ENCODE data around the gene DNASE1L3. TPM values are rescaled to one million over a fixed set of nuclear protein-coding genes. Genes with fewer than 3 reads are reported as not detected.

Gene DNASE1L3, protein sequence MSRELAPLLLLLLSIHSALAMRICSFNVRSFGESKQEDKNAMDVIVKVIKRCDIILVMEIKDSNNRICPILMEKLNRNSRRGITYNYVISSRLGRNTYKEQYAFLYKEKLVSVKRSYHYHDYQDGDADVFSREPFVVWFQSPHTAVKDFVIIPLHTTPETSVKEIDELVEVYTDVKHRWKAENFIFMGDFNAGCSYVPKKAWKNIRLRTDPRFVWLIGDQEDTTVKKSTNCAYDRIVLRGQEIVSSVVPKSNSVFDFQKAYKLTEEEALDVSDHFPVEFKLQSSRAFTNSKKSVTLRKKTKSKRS
- 1 to 10 TPM in 5 of 9 donors, under 1 TPM in 4; 0.44 to 4.1 (median 1.1) TPM for total RNA-seq
- 1 to 10 TPM; 1.2 to 1.3 TPM for polyA plus RNA-seq
- long read RNA-seq, donor 1 = 0 reads
- long read RNA-seq, donor 2, partial matches to known transcripts = 0 of 3 reads
- long read RNA-seq, donor 2, other reads (novel, unspliced or antisense) = 0 of 3 reads
- long read RNA-seq, donor 3 = 0 reads

DNA sequence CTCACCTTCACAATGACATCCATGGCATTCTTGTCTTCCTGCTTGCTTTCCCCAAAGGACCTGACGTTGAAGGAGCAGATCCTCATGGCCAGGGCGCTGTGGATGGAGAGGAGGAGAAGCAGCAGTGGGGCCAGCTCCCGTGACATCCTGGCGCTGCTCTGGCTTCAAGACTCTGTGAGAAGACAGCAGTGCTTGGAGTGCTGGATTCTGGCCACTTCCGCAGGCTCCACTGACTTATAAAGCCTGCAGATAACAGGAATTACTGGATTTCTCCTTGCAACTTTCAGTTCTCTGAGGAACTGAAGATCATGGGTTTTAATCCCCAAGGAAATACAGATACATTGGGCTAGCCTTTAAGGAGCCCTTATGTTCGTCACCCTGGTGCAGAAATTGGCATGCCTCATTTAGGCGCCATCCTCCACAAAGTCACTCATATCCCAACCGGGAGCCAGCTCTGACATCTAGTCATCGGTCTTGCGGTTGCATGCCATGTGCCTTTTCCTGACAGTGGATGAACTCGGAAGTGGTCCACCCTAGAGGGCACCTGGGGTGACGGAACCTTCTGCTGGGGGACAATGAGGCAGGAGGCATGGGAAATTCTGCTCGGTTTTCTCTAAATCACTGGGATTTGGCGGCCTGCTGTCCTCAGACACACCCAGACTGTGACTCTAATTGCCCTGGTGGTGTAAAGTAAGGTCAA is at the start of gene DNASE1L3:
DNASE1L3 (minus strand) TSS at position 212 of the 700 bp plus-strand sequence; CDS start at position 146, 66 bp downstream.
- Histone ChIP-seq H3K4me1 (peaks cover 0 to 18% (median 0%) of the 10 kb centered on the region in 12 donors), H3K27ac (no peak within 1 kb of the TSS), H3K36me3 (no peaks in the 10 kb centered on the region), H3K4me3 (peak within 1 kb of the TSS in 1 of 12 donors; percentile 15), H3K9me3 (no peaks in the 10 kb centered on the region), H3K27me3 (no peaks in the 10 kb centered on the region)
- TF ChIP-seq, protein P1, sequence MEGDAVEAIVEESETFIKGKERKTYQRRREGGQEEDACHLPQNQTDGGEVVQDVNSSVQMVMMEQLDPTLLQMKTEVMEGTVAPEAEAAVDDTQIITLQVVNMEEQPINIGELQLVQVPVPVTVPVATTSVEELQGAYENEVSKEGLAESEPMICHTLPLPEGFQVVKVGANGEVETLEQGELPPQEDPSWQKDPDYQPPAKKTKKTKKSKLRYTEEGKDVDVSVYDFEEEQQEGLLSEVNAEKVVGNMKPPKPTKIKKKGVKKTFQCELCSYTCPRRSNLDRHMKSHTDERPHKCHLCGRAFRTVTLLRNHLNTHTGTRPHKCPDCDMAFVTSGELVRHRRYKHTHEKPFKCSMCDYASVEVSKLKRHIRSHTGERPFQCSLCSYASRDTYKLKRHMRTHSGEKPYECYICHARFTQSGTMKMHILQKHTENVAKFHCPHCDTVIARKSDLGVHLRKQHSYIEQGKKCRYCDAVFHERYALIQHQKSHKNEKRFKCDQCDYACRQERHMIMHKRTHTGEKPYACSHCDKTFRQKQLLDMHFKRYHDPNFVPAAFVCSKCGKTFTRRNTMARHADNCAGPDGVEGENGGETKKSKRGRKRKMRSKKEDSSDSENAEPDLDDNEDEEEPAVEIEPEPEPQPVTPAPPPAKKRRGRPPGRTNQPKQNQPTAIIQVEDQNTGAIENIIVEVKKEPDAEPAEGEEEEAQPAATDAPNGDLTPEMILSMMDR (IDR thresholded peaks at IDR 0.05) = no peak
- TF ChIP-seq POLR2A (IDR thresholded peaks at IDR 0.05) = no peak
- 65 to 77% (median 68%) methylated on average over 14 of the region's 14 CpGs for WGBS, 4 donors
- no peak for ATAC-seq
- no peak for DNase-seq
- intact Hi-C loops (cut with DNase I) = no loop called here

DNA sequence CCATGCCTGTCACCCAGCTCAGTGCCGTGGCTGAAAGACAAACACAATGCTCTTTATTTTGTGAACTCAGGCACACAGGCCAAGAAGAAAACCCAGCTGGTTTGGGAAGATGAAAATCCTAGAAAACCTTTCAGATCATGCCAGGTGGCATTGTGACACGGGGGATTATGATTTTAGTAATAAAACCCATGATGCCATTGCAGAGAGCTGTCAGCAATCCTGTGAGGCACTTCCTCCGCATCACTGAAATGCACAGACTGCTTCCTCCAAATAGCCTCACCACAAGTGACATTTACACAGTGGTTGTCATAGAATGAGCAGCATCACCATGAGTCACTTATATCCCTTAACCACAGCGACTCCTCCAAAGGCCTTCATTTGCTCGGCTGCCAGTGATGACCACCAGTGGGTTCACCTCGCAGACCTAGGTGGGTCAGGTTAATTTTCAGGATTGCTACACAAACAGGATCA is 49.5 kb upstream of the DNASE1L3 start:
- Histone ChIP-seq H3K4me1 (no peaks in the 10 kb centered on the region), H3K9me3 (no peaks in the 10 kb centered on the region), H3K36me3 (peaks cover 0 to 47% (median 29%) of the 10 kb centered on the region in 9 donors), H3K27ac (no peak overlapping the region), H3K4me3 (no peak overlapping the region), H3K27me3 (no peaks in the 10 kb centered on the region)
- 89 to 97% (median 92%) methylated on average over 6 of the region's 6 CpGs for WGBS, 4 donors
- TF ChIP-seq POLR2A (IDR thresholded peaks at IDR 0.05) = no peak
- TF ChIP-seq, protein P1 (IDR thresholded peaks at IDR 0.05) = no peak
- intact Hi-C loops (cut with DNase I) = no loop called here
- ATAC-seq = no peak
- DNase-seq = no peak

DNA sequence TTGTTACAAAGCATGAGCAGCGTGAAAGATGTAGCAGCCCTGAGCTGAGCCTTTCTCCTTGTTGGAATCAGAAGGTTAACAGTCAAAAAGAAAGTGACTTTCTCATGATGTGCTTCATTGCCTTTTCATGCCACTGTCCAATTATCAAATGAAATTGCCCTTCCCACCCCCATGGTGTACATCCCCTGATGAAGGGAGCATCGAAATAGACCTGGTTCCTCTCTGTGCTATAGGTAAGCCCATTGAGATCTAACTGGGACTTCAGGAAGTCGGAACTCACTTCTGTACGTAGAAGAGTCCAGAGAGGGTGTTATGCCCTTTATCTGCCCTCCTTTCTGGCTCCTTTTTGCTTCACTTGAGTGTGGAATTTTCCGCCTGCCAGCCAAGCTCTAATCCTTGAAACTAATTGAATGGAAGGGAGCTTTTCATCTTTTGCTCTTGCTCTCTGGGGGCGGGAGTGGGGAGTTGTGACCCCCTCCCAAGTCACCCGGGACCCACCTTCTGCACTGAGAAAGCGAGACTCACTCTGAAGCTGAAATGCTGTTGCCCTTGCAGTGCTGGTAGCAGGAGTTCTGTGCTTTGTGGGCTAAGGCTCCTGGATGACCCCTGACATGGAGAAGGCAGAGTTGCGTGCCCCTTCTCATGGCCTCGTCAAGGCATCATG is 47.8 kb upstream of the DNASE1L3 start:
- no peak for TF ChIP-seq POLR2A (IDR thresholded peaks at IDR 0.05)
- TF ChIP-seq, protein P1 (IDR thresholded peaks at IDR 0.05) = no peak
- Histone ChIP-seq H3K9me3 (no peaks in the 10 kb centered on the region), H3K4me3 (no peak overlapping the region), H3K27me3 (no peaks in the 10 kb centered on the region), H3K36me3 (peaks cover 0 to 47% (median 29%) of the 10 kb centered on the region in 9 donors), H3K27ac (no peak overlapping the region), H3K4me1 (no peaks in the 10 kb centered on the region)
- ATAC-seq = no peak
- no peak for DNase-seq
- 92 to 94% (median 92%) methylated on average over 10 of the region's 10 CpGs for WGBS, 4 donors
- intact Hi-C loops (cut with DNase I) = no loop called here

All from heart left ventricle (tissue), 16 donors.